ENCODE measurements around the gene GRIP1. TPM values are rescaled to one million over a fixed set of nuclear protein-coding genes. Genes with fewer than 3 reads are reported as not detected.

The GRIP1 gene
- total and polyA plus RNA-seq, 10 of the 15 experiments (the other 5 are each of a cell fraction or from before 2014, with no cell fraction given): 0.05 to 0.85 (median 0.50) TPM; not detected in 7

GRCh38 chr12:66491853-66492252, 187.0 kb downstream of the GRIP1 start:
- Histone ChIP-seq H3K27ac (ENCODE audit: control insufficient read depth, insufficient read depth) (no peak overlapping the region), H3K4me1 (ENCODE audit: control insufficient read depth, insufficient read depth, low read length) (no peaks in the 10 kb centered on the region), H2AFZ (ENCODE audit: control insufficient read depth, low read depth, low read length) (no peak overlapping the region), H3K4me3 (no peak overlapping the region), H3K9me3 (replicated peaks; ENCODE audit: control insufficient read depth, insufficient read depth, low read length) (no peaks in the 10 kb centered on the region), H3K9ac (ENCODE audit: control insufficient read depth, insufficient read depth, low read length) (no peak overlapping the region), H3K4me2 (ENCODE audit: control insufficient read depth, insufficient read depth) (no peak overlapping the region), H3K79me2 (ENCODE audit: control insufficient read depth, insufficient read depth, low read length) (no peaks in the 10 kb centered on the region), H3K36me3 (ENCODE audit: control insufficient read depth in 2 of 2, insufficient read depth in 2 of 2, low read length in 1 of 2) (no peaks in the 10 kb centered on the region), H4K20me1 (ENCODE audit: control insufficient read depth, insufficient read depth) (no peaks in the 10 kb centered on the region), H3K27me3 (replicated peaks in 1 of 2; ENCODE audit: control insufficient read depth in 2 of 2, insufficient read depth in 2 of 2, low read length in 1 of 2) (no peaks in the 10 kb centered on the region; a peak in 1 of 4 replicates)
- ChIA-PET RAD21 (ENCODE audit: unreplicated experiment) (no interaction called here), SMC1A (ENCODE audit: uncharacterized antibody, unreplicated experiment) (no interaction called here), POLR2A (no interaction called here), CTCF (no interaction called here)
- no peak for FAIRE-seq
- TF ChIP-seq JUNB (IDR thresholded peaks at IDR 0.05): no peak
- TF ChIP-seq BCLAF1 (IDR thresholded peaks at IDR 0.05): no peak
- no peak for TF ChIP-seq MXI1 (IDR thresholded peaks at IDR 0.05; ENCODE audit: low read depth, low read length)
- TF ChIP-seq CBX5 (IDR thresholded peaks at IDR 0.05; ENCODE audit: low read depth): no peak
- TF ChIP-seq BACH1 (IDR thresholded peaks at IDR 0.05; ENCODE audit: borderline replicate concordance): no peak
- TF ChIP-seq ASH2L (IDR thresholded peaks at IDR 0.05; ENCODE audit: borderline replicate concordance, low read depth): no peak
- no peak for TF ChIP-seq ELK1 (IDR thresholded peaks at IDR 0.05; ENCODE audit: low read depth, low read length)
- no peak for TF ChIP-seq YY1 (IDR thresholded peaks at IDR 0.05; ENCODE audit: low read depth, low read length)
- no peak for TF ChIP-seq PML (IDR thresholded peaks at IDR 0.05; ENCODE audit: low read length)
- TF ChIP-seq TBL1XR1 (IDR thresholded peaks at IDR 0.05; ENCODE audit: low read depth, low read length): no peak
- TF ChIP-seq HDAC6 (IDR thresholded peaks at IDR 0.05; ENCODE audit: unreplicated experiment): no peak
- no peak for TF ChIP-seq POLR2AphosphoS5 (IDR thresholded peaks at IDR 0.05; ENCODE audit: low read length)
- no peak for TF ChIP-seq ZNF24 (IDR thresholded peaks at IDR 0.05)
- no peak for TF ChIP-seq EP300 (IDR thresholded peaks at IDR 0.05; ENCODE audit: borderline replicate concordance in 1 of 2, control insufficient read depth in 1 of 2, low read depth in 2 of 2, low read length in 2 of 2)
- TF ChIP-seq GABPA (IDR thresholded peaks at IDR 0.05; ENCODE audit: low read depth): no peak
- TF ChIP-seq NRF1 (conservative IDR thresholded peaks at IDR 0.05; ENCODE audit: low read depth, low read length): no peak
- no peak for TF ChIP-seq EED (IDR thresholded peaks at IDR 0.05; ENCODE audit: low read depth)
- DNase-seq (ENCODE audit: low read depth, low spot score): no peak
- 0% methylated on average over 3 of the region's 3 CpGs for WGBS (ENCODE audit: insufficient coverage, insufficient replicate concordance, low lambda C conversion rate, missing lambda C conversion rate)
- no peak for ATAC-seq
- no TSS peak for BruUV-seq (replicated peaks)
- intact Hi-C loops (cut with micrococcal nuclease; ENCODE audit: unreplicated experiment) (no loop called here), in situ Hi-C loops (cut with MboI) (no loop called here)

Data from GM12878 (cell line).